ENCODE data around the gene LARGE2.

LARGE2 gene

DNA sequence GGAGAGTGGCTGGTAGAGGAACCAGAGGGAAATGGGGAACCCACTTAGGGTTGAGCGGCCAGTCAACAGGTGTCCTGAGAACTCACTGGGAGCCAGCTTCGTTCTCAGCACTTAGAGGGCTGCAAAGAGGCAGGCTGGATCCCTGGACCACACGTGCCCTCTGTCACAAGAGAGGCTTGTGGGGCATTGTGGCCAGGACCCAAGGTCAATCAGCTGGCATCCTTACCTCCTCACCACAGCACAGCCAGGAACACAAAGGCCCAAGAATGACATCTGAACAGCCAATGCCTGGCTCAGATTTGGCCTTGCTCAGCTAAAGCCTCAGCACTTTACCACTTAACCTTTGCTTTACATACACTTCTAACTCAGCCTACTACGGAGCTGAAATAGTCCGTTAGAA, 29.6 kb upstream of the LARGE2 start:
- no peaks in the 10 kb centered on the region for H3K9me3 Mint-ChIP-seq
- no peak overlapping the region for H3K27ac Mint-ChIP-seq

GRCh38 chr11:45894555-45895247, 27.8 kb upstream of the LARGE2 start:
- H3K9me3 Mint-ChIP-seq = no peaks in the 10 kb centered on the region
- peak overlapping the region in 1 of 3 experiments; percentile 16 for H3K4me3 Mint-ChIP-seq
- no peaks in the 10 kb centered on the region for H3K36me3 Mint-ChIP-seq (ENCODE audit: low read depth)
- no peak for TF ChIP-seq CTCF (IDR thresholded peaks at IDR 0.05; ENCODE audit: unreplicated experiment in 3 of 3)
- H3K4me1 Mint-ChIP-seq = peaks cover 27% of the 10 kb centered on the region
- H3K27ac Mint-ChIP-seq = no peak overlapping the region
- peaks cover 16% of the 10 kb centered on the region for H3K27me3 Mint-ChIP-seq (ENCODE audit: low read depth)

More for the DNA sequence above, 29.6 kb upstream of the LARGE2 start:
- peaks cover 16% of the 10 kb centered on the region for H3K27me3 Mint-ChIP-seq (ENCODE audit: low read depth)
- TF ChIP-seq CTCF (IDR thresholded peaks at IDR 0.05; ENCODE audit: unreplicated experiment in 3 of 3) = no peak
- peaks cover 18% of the 10 kb centered on the region for H3K4me1 Mint-ChIP-seq
- H3K36me3 Mint-ChIP-seq (ENCODE audit: low read depth) = no peaks in the 10 kb centered on the region
- H3K4me3 Mint-ChIP-seq = no peak overlapping the region

GRCh38 chr11:45895553-45896259, 26.8 kb upstream of the LARGE2 start:
- Mint-ChIP-seq H3K4me1 (peaks cover 31% of the 10 kb centered on the region), H3K36me3 (ENCODE audit: low read depth) (no peaks in the 10 kb centered on the region), H3K9me3 (no peaks in the 10 kb centered on the region), H3K27ac (peak overlapping the region in 1 of 3 experiments; percentile 27), H3K27me3 (ENCODE audit: low read depth) (peaks cover 11% of the 10 kb centered on the region), H3K4me3 (no peak overlapping the region)
- no peak for TF ChIP-seq CTCF (IDR thresholded peaks at IDR 0.05; ENCODE audit: unreplicated experiment in 3 of 3)

DNA sequence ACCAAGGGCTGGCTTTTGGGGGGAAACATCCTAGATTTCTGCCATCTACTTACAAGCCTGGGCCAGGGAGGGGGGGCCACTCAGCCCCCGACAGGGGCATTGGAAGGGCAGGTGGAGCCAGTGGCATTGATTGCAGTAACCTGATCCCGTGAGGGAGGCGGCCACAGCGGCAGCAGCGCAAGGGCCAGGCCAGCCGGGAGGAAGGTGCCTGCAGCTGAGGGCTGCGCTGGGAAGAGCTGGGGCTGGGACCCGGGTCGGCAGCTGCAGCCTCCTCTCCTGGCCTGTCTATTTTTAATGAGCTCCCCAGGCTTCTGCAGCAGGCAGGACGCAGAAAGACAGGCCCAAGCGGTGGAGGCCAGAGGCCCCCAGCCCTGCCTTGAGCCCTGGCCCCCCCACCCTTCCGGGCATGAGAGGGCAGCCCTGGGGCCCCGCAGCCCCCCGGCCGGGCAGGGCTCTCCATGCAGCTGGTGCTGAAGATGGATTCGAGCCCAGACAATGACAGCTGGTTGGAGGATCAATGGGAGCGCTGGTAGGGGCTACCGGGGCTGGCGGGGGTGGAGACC, 26.0 kb upstream of the LARGE2 start:
- no peaks in the 10 kb centered on the region for H3K9me3 Mint-ChIP-seq
- peaks cover 33% of the 10 kb centered on the region for H3K4me1 Mint-ChIP-seq
- peak overlapping the region in 2 of 3 experiments; percentile 30 to 50 for H3K4me3 Mint-ChIP-seq
- TF ChIP-seq CTCF (IDR thresholded peaks at IDR 0.05; ENCODE audit: unreplicated experiment in 3 of 3) = no peak
- peaks cover 9% of the 10 kb centered on the region for H3K27me3 Mint-ChIP-seq (ENCODE audit: low read depth)
- peak overlapping the region in 1 of 3 experiments; percentile 27 for H3K27ac Mint-ChIP-seq
- no peaks in the 10 kb centered on the region for H3K36me3 Mint-ChIP-seq (ENCODE audit: low read depth)

DNA sequence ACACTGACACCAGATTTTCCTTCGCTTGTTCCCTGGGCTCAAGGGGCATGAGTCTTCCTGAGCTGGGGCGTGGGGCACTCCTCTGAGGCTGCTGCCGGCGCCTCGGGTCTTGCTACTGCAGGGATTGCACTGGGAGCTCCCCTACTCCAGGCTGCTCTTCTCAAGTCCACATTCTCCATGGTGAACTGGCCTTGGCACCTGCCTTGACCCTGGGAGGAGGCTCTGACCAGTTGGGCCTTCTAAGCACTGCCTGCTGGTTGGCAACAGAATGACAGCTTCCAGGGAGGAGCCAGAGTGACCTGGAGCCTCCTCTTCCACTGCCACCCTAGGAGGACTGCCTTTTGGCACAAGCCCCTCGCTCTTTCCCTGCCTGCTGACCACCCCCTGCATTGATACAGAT, 24.9 kb upstream of the LARGE2 start:
- Mint-ChIP-seq H3K36me3 (ENCODE audit: low read depth) (no peaks in the 10 kb centered on the region), H3K4me3 (peak overlapping the region in 1 of 3 experiments; percentile 46), H3K27me3 (ENCODE audit: low read depth) (peaks cover 4% of the 10 kb centered on the region), H3K4me1 (peaks cover 33% of the 10 kb centered on the region), H3K27ac (peak overlapping the region in 1 of 3 experiments; percentile 42), H3K9me3 (no peaks in the 10 kb centered on the region)
- TF ChIP-seq CTCF (IDR thresholded peaks at IDR 0.05; ENCODE audit: unreplicated experiment in 3 of 3) = no peak
